ENCODE results near the gene KRTAP5-6.

GRCh38 chr11:1703146-1703545 lies 6.2 kb downstream of the KRTAP5-6 start:
- no peak for TF ChIP-seq CTCF (IDR thresholded peaks at IDR 0.05 in 4 of 5, conservative IDR thresholded peaks at IDR 0.05 in 1 of 5)
- no peak for TF ChIP-seq POLR2A (IDR thresholded peaks at IDR 0.05)

Data from gastrocnemius medialis (tissue), 4 donors.